ENCODE measurements around the gene PRMT7.

The PRMT7 gene

GRCh38 chr16:68310774-68311511, at the start of gene PRMT7, which contains the start of gene SLC7A6OS:
TSS of gene PRMT7 (plus strand) at chr16:68311019. CDS start at chr16:68315980, 4,961 bp downstream.
TSS of gene SLC7A6OS (minus strand) at chr16:68310946. CDS start at chr16:68310926, 20 bp downstream.
- H3K79me2 ChIP-seq (ENCODE audit: insufficient read depth, low read length) = peaks cover 88% of the 10 kb centered on the region
- H3K27me3 ChIP-seq (ENCODE audit: insufficient read depth, low read length, poor library complexity) = no peaks in the 10 kb centered on the region
- H3K27ac ChIP-seq (ENCODE audit: low read length) = peak within 1 kb of the TSS; percentile 92
- peak within 1 kb of the TSS; percentile 78 for H3K9ac ChIP-seq (ENCODE audit: low read depth, low read length)
- peaks cover 58% of the 10 kb centered on the region for H3K36me3 ChIP-seq (ENCODE audit: insufficient read depth, low read length)
- peak within 1 kb of the TSS; percentile 98 for H3K4me2 ChIP-seq (ENCODE audit: insufficient read depth, low read length)
- DNase-seq (peak; percentile 95), ATAC-seq (ENCODE audit: insufficient read depth, low read depth) (peak; percentile 98)
- peak within 1 kb of the TSS; percentile 100 for H2AFZ ChIP-seq (ENCODE audit: low read depth, low read length)
- TF ChIP-seq CTCF (IDR thresholded peaks at IDR 0.05; ENCODE audit: borderline replicate concordance, extremely low read depth, low read length, poor library complexity, severe bottlenecking) (no peak), EZH2 (IDR thresholded peaks at IDR 0.05; ENCODE audit: borderline replicate concordance, low read depth, low read length, severe bottlenecking) (no peak)
- peak within 1 kb of the TSS; percentile 83 to 98 for H3K4me3 ChIP-seq (ENCODE audit: low read depth in 1 of 2, low read length in 2 of 2)
- peaks cover 20% of the 10 kb centered on the region; the same call in 1 of the 2 replicates for H4K20me1 ChIP-seq (ENCODE audit: insufficient read depth, low read length)
- no peaks in the 10 kb centered on the region for H3K9me3 ChIP-seq (ENCODE audit: insufficient read depth, low read length, severe bottlenecking)
- H3K4me1 ChIP-seq (ENCODE audit: insufficient read depth, low read length) = peaks cover 62% of the 10 kb centered on the region

GRCh38 chr16:68263559-68264127, 47.2 kb upstream of the PRMT7 start:
- ATAC-seq (ENCODE audit: insufficient read depth, low read depth) = peak; percentile 58
- H3K27ac ChIP-seq (ENCODE audit: low read length) = peak overlapping the region; percentile 85
- no peak for DNase-seq
- no peaks in the 10 kb centered on the region for H3K27me3 ChIP-seq (ENCODE audit: insufficient read depth, low read length, poor library complexity)
- H3K9me3 ChIP-seq (ENCODE audit: insufficient read depth, low read length, severe bottlenecking) = no peaks in the 10 kb centered on the region
- H3K36me3 ChIP-seq (ENCODE audit: insufficient read depth, low read length) = peaks cover 40% of the 10 kb centered on the region
- TF ChIP-seq CTCF (IDR thresholded peaks at IDR 0.05; ENCODE audit: borderline replicate concordance, extremely low read depth, low read length, poor library complexity, severe bottlenecking) (no peak), EZH2 (IDR thresholded peaks at IDR 0.05; ENCODE audit: borderline replicate concordance, low read depth, low read length, severe bottlenecking) (no peak)
- H3K4me1 ChIP-seq (ENCODE audit: insufficient read depth, low read length) = peaks cover 63% of the 10 kb centered on the region
- peaks cover 59% of the 10 kb centered on the region for H3K79me2 ChIP-seq (ENCODE audit: insufficient read depth, low read length)
- H3K4me2 ChIP-seq (ENCODE audit: insufficient read depth, low read length) = peak overlapping the region; percentile 73
- peak overlapping the region; percentile 87 for H3K9ac ChIP-seq (ENCODE audit: low read depth, low read length)
- peak overlapping the region; percentile 78 for H2AFZ ChIP-seq (ENCODE audit: low read depth, low read length)
- peaks cover 9% of the 10 kb centered on the region; the same call in 1 of the 2 replicates for H4K20me1 ChIP-seq (ENCODE audit: insufficient read depth, low read length)
- H3K4me3 ChIP-seq (ENCODE audit: low read depth in 1 of 2, low read length in 2 of 2) = peak overlapping the region; percentile 68 to 77

- H3K27ac ChIP-seq (ENCODE audit: low read length) = peak within 1 kb of the TSS; percentile 85
- H3K4me3 ChIP-seq (ENCODE audit: low read depth in 1 of 2, low read length in 2 of 2) = peak within 1 kb of the TSS; percentile 68 to 77
- H3K4me1 ChIP-seq (ENCODE audit: insufficient read depth, low read length) = peaks cover 56% of the 10 kb centered on the region
- peaks cover 14% of the 10 kb centered on the region; the same call in 1 of the 2 replicates for H4K20me1 ChIP-seq (ENCODE audit: insufficient read depth, low read length)
- H3K27me3 ChIP-seq (ENCODE audit: insufficient read depth, low read length, poor library complexity) = no peaks in the 10 kb centered on the region
- peaks cover 38% of the 10 kb centered on the region for H3K36me3 ChIP-seq (ENCODE audit: insufficient read depth, low read length)
- peak within 1 kb of the TSS; percentile 73 for H3K4me2 ChIP-seq (ENCODE audit: insufficient read depth, low read length)
- H3K9ac ChIP-seq (ENCODE audit: low read depth, low read length) = peak within 1 kb of the TSS; percentile 87
- TF ChIP-seq EZH2 (IDR thresholded peaks at IDR 0.05; ENCODE audit: borderline replicate concordance, low read depth, low read length, severe bottlenecking) (no peak), CTCF (IDR thresholded peaks at IDR 0.05; ENCODE audit: borderline replicate concordance, extremely low read depth, low read length, poor library complexity, severe bottlenecking) (peak; percentile 88)
- DNase-seq (peak; percentile 76), ATAC-seq (ENCODE audit: insufficient read depth, low read depth) (peak; percentile 68)
- peaks cover 67% of the 10 kb centered on the region for H3K79me2 ChIP-seq (ENCODE audit: insufficient read depth, low read length)
- H2AFZ ChIP-seq (ENCODE audit: low read depth, low read length) = peak within 1 kb of the TSS; percentile 78
- H3K9me3 ChIP-seq (ENCODE audit: insufficient read depth, low read length, severe bottlenecking) = no peaks in the 10 kb centered on the region
Measured at GRCh38 chr16:68264128-68265077, 46.4 kb upstream of the PRMT7 start, which contains the start of gene SLC7A6. TSS of gene SLC7A6 (plus strand) at chr16:68264526. CDS start at chr16:68274727, 10,201 bp downstream.

All from DND-41 (cell line).